ENCODE results near the gene SRSF3.

GRCh38 chr6:36650848-36651478 lies 56.8 kb downstream of the SRSF3 start:
- no peak for TF ChIP-seq CTCF (conservative IDR thresholded peaks at IDR 0.05 in 1 of 2, IDR thresholded peaks at IDR 0.05 in 1 of 2; ENCODE audit: extremely low read depth in 1 of 2, insufficient read depth in 1 of 2, low read depth in 1 of 2, low read length in 2 of 2)
- TF ChIP-seq EZH2 (IDR thresholded peaks at IDR 0.05; ENCODE audit: borderline replicate concordance, low read length), result no peak

Data from mammary epithelial cell (primary cell).